Stimulated activated CD8-positive, alpha-beta memory T cell treated with anti-CD3 and anti-CD28 coated beads, Interleukin-2, amount 100 ng/mL, for 1 hour (primary cell): ENCODE results near the gene EFNA5.

Experiments used
- DNase-seq, 2 donors: peaks; one replicate each; pipeline ENCODE4 v3.0.0-alpha.2; 2020; ENCODE audit warnings: low read depth in 2 of 2

The EFNA5 gene

GRCh38 chr5:107544476-107544875, 126.3 kb downstream of the EFNA5 start:
- no peak for DNase-seq

DNA sequence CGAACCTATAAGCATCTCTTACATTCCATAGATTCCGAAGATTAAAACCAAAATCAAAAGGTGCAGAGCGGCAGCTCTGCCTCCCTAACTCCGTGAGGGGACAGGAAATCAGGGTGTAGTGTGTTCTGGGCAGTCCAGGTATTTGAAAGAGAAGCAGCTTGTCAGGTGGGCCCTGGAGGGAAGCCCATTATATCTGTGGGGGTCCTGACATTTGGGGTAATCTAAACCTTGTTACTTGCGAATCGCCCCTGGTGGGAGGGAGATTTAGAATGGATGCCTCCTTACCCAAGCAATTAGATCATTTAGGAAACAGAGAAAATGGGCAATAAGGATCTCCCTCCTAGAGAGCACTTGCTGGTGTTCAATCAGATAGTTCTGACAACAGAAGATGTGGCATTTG, 126.9 kb downstream of the EFNA5 start:
- no peak for DNase-seq

- DNase-seq, result no peak
Measured at GRCh38 chr5:107542831-107543231, 127.9 kb downstream of the EFNA5 start.

DNA sequence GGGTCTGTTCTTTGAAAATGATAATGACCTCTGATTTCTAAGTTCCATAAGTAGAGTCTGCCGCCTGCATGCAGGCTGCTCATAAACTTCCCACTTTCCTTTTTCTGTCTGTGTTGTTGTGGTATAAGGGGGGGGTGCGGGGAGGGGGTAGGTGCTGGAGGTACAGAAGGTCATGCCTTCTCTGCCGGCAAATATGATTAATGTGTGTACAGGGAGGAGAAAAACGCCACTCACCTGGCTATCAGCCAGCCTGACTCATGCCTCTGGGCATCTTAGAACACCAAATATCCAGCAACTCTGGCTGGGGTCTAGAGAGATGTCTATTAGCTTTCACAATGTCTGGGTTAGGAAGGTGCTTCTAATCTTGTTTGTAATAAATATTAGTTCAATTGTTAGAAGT, 128.3 kb downstream of the EFNA5 start:
- DNase-seq, result no peak

- no peak for DNase-seq
Measured at GRCh38 chr5:107541400-107541799, 129.3 kb downstream of the EFNA5 start.

- no peak for DNase-seq
Measured at GRCh38 chr5:107539726-107540330, 130.9 kb downstream of the EFNA5 start.

DNA sequence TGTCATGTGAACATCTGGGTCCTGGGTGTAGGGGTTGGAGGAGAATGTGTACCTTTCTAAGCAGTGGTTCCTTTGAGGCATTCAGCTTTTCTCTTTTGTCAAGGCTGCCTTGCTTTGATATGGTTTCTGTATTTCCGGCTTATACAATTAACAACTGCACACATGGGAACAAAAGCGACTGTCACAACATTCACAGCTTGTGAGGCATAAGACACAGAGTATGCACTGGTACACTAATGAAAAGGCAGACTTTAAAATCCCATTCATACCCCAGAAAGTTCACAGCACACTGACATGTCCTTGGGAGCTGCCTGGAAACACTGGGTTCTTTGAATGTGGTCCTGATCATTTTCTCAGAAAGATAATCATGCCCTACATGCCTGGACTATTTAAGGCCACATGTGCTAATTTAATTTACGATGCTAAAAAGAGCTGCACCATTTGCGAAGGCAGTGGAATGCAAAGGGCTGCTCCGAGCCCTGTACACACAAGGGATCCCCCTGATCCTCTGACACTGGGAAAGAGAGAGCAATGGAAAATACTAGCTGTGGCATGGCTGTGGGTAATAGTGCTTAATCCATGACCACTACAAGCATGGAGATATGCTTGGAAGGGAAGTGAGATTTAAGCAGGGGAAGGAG, 131.8 kb downstream of the EFNA5 start:
- DNase-seq, result no peak

DNA sequence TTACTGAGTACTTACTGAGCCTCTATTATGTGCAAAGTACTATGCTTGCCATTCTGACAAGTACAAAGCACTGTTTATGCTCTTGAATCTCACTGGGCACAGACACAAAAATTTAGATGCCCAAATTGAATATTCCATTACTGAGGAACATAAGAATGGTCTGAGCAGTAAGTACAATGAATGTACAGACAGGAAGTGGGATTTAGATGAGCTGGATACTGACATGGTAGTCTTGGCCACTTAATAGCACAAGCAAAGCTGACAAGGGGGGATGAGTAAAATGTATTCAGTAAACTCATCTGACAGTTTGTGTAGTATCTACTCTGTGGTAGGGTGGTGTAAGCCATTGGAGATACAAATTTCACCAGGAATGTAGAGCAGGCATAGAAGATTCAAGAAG, 132.4 kb downstream of the EFNA5 start:
- no peak for DNase-seq

DNA sequence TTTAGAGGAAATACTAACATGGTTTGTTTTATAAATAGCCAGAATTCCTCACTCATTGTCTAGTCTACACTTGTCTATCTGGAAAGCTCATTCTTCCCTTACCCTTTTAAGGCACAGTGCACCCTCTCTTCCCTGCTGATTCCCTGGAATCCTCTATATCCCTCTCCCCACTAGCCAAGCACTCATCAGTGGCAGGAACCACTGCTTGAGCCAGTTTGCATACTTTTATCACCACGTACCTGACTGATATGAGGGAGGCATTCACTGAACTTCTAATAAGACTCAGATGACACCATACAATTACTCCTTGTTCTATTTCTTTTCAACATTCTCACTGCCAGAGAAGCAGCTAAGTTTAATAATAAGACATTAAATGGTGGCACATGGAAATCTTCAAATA, 134.9 kb downstream of the EFNA5 start:
- no peak for DNase-seq

DNA sequence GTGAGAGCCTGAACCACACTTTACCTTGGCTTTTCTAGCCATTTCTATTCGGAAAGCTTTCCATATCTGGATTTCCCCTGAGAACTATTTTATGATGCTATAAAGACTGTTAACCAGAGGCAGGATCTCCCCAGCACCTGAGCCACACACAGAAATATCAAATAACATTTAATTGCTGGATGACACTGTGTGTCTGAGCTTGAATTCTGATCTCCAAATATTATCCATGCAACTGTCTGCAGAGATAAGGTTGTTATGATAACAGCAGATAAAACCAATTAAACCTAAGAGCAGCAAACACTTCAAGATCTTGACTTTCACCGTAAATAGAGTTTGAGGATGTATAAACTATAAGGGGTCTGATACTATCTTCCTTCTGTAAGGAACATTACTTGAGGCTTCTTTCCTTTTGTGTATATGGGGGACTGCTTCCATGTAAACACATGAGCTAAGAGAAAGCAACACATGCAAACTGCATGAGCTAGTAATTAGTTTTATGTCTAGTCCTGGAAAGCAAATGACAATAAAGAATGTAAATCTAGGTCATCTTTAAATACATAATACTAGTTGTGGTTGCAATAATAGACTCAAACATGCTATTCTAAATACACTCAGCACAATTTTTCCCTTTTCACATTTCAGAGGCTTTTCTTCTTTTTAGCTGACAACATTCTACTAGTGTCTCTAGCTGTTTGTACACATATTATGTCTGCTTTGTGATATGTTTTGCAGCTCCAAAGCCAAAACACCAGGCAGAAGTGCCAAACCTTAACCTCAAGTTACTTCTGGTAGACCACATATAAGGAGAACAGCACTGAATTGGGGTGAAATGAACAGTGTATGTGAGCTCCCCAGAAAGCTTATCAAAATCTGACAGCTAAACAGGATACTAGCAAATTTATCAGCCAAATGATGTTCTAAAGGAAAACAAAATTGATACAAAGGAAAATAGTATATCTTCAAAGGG, 136.5 kb downstream of the EFNA5 start:
- no peak for DNase-seq

GRCh38 chr5:107532916-107533315, 137.8 kb downstream of the EFNA5 start:
- no peak for DNase-seq

GRCh38 chr5:107532169-107532878, 138.4 kb downstream of the EFNA5 start:
- DNase-seq, result no peak

GRCh38 chr5:107531308-107531707, 139.4 kb downstream of the EFNA5 start:
- DNase-seq, result no peak

DNA sequence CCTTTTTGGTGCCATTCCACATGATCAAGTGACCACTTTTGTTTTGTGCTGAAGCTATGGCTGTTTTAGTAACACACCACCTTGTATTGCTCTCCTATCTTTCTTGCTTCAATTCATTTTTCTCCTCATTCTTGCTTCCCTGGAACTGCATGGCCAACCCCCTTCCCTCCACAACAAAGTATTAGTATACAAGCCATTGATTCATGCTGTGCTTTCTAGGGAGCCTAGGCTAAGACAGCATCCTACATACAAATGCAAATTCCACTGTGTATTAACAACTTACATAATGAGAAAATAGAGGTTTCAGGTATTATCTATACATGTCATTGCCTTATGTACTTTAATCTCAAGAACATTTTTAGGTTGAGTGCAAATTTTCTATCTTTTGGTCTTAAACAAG, 141.1 kb downstream of the EFNA5 start:
- no peak for DNase-seq

- DNase-seq, result no peak
Measured at GRCh38 chr5:107526270-107526937, 144.3 kb downstream of the EFNA5 start.

DNA sequence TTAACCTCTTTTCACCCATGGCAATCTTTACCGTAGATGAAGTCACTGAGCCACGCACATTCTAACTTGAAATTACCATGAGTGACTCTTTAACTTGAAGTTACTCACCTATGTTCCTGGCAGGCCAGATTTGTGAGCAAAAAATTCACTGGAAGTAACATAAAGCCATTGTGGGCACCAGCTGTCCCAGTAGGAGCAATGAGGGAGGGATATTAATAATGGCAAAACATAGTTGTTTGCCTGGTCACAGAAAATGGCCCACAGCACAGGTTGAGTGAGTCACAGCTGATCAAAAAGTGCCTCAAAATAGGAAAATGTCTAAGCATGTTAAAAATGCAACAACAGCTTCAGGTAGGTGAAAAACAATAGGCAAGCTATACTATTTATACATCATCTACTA, 146.6 kb downstream of the EFNA5 start:
- no peak for DNase-seq

GRCh38 chr5:107523029-107523680, 147.6 kb downstream of the EFNA5 start:
- DNase-seq, result no peak

DNA sequence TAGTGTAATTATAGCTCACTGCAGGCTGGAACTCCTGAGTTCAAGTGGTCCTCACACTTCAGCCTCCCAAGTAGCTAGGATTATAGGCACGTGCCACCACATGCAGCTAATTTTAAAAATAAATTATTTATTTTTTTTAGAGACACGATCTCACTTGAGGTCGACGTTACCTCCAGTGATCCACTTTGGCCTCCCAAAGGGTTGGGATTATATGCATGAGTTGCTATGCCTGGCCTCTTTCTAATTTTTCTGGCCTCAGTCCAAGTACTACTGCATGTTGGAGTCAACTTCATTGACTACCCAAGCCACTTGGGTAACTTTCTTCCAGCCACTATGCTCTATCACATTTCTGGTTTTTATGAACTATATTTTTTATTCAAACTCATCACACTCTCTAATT, 148.3 kb downstream of the EFNA5 start:
- DNase-seq, result no peak

DNA sequence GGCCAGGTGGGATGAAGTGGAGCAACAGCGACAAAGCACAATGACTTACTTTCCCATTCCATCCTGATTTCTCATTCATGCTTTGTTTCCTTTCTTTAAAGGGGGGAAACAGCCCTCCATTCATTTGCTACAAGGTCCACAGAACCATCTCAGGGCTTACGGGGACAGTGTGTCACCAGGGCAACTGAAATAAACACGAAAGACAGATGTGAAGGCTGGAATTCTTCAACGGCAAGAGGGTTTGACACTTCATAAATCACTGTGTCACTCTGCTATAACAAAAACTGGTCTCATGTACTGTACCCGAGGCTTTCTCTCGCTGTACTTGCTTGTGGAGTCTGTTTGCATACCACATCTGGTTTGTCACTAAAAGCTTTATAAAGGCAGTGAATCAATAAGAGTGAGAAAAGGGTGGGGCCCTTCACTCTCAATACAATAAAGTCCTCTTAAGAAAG, 150.8 kb downstream of the EFNA5 start:
- DNase-seq, result no peak

- DNase-seq, result no peak
Measured at GRCh38 chr5:107518616-107519015, 152.1 kb downstream of the EFNA5 start.

GRCh38 chr5:107518190-107518589, 152.5 kb downstream of the EFNA5 start:
- no peak for DNase-seq
